ENCODE measurements around the gene TAS2R60.
"Not testable (repeated sequence)": the region's sequence is repeated elsewhere in the genome, so short reads cannot be mapped to it uniquely, and the experiment has no call there.

The TAS2R60 gene

DNA sequence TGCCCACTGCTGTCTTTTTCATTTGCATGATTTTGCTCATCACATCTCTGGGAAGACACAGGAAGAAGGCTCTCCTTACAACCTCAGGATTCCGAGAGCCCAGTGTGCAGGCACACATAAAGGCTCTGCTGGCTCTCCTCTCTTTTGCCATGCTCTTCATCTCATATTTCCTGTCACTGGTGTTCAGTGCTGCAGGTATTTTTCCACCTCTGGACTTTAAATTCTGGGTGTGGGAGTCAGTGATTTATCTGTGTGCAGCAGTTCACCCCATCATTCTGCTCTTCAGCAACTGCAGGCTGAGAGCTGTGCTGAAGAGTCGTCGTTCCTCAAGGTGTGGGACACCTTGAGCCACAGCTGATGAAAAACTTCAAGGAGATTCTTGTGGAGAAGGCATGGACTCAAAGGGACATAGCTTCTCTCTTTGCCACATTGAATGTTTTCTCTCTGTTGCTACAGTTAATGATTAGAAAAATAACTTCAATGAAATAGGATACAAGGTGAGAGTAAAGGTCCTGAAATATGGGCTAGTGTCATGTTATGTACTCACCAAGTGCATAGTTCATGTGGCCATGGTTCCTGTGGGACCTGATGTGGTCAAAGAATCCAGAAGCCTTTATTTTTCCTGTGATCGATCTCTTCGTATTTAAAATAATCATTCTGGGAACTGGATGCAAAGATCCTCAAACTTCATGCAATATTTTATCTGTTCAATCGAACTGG lies 970 bp downstream of the TAS2R60 start:
- no peak for DNase-seq

DNA sequence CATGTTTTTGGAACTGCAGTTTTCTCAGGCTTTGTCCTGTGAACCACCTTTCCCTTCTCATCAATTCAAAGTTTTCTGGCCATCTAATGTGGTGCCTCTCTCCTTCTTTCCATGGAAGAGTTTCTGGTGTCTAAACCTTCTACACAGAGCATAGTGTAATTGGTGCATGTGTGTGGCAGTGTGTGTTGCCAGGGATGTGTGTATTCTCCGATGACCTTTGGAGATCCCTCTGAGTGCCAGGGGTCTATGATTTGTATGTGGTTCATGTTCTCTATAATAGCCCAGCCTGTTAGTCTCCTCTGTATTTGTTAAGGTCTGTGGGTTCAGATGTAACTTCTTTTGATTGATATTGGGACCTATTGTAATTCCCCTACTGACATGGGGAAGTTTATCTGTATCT lies 1.5 kb downstream of the TAS2R60 start:
- no peak for DNase-seq

DNA sequence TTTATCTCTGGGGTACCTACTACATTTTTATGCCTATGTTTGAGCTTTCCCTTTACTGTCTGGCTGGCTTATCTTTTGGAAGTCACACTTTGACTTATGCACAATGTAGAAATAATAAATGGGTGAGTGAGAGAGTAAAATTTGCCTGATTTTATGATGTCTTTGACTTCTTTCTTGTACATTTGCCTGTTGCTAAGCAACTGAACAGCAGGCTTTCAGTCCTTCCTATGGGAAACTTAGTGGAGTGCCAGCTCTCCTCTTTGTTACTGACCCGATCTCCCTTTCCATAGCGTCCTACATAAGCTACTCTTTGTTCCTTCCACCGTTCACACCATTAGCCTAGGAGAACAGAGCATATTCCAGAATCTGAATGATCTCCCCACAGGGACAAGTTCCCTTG lies 4.2 kb downstream of the TAS2R60 start:
- no peak for DNase-seq

DNA sequence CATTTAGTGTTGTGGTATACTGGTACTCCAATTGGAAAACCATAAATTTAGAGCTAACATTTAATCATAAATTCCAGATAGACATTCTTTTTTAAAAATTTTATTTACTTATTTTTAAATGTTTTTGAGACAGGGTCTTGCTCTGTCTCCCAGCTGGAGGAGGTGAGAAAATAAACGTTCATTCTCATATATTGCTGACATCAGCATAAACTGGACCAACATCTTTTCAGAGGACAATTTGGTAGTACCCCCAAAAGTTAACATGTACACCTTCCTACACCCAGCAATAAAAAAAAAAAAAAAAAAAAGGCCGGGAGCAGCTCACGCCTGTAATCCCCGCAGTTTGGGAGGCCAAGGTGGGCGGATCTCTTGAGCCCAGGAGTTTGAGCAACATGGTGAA lies 5.2 kb downstream of the TAS2R60 start:
- no peak for DNase-seq

DNA sequence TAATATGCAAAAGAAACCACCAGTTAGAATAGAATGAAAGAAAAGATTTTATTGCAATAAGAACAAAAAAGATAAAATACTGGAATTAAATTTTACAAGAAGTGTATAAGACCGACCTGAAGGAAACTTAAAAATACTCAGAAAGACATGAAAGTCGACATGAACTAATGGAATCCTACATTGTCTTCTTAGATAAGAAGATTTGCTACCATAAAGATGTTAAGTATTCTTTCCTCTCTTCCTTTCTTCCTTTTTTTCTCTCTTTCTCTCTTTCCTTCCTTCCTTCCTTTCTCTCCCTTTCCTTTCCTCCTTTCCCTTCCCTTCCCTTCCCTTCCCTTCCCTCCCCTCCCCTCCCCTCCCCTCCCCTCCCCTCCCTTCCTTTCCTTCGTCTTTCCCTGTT lies 6.5 kb downstream of the TAS2R60 start:
- no peak for DNase-seq

DNA sequence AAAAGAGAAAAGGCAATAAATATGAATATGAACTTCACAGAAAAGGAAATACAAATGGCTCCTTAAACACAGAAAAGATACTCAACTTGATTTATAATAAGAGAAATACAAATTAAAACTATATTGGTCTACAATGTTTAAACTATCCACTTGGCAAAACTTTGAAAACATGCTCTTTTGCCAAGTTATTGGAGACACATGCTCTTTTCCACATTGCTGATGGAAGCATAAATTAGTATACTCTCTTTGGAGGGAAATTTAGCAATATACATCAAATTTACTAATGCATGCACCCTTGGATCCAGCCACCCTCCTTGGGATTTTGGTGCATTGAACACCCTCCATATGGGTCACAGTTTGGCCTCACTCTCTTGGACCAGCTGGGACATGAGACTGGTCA lies 7.9 kb downstream of the TAS2R60 start:
- DNase-seq, result no peak

DNA sequence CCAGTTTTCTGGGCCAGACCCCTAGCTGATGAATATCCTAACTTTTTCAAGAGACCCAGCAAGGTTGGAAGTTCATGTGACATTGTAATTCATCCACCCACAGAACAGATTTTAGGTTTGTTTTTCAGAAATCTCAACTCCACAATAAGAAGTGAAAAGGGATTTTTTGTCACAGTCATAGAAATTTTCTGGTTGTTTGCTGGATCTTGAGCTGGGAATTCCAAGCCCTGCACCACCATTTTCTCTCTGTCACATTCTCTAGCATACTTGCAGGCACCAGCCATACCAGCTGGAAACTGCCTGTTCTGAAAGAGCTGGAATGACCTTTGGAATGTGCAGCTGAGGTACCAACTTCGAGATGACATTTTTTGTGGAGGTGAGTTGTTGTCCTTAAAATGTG lies 8.5 kb downstream of the TAS2R60 start:
- no peak for DNase-seq

DNA sequence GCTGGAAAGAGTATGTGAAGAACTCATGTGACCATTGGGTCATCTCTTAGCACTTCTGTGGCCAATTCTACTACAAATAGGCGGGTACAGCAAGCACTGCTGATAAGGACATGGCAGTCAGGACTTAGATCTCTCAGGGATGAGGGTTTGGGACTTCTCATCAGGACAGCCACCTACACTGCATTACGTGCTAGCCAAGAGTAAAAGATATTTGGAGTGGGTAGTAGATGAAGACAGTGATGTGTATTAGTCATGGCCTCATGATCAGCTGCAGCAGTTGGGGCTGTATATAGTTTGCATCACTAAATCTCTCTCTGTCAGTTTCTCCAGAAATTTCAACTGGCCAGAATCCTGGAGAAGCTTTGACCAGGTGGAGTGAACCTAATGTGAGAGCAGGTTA lies 9.2 kb downstream of the TAS2R60 start:
- DNase-seq, result no peak

DNA sequence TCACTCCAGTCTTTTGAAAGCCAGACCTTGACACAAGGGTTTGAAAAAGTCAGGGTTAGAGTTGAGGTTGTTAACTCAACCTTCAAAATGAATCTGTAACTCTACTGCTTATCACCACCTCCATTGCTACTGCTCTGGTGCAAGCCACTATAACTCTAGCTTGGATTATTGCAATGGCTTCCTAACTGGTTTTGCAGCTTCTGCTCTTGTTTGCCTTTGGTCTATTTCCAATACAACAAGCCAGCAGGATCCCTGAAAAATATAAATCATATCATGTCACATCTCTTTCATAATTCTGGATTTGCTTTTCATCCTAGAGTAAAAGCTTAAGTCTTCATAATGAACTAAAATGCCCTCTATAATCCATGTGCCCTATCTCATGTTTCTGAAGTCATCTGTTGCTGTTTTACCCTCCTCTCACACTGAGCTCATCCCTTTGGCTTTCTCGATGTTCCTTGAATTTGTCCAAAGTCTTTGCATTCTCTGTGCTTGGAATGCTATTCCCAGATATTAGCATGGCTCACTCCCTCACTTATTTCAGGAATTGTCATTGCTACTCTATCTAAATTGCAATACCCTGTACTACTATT lies 10.9 kb downstream of the TAS2R60 start:
- no peak for DNase-seq

DNA sequence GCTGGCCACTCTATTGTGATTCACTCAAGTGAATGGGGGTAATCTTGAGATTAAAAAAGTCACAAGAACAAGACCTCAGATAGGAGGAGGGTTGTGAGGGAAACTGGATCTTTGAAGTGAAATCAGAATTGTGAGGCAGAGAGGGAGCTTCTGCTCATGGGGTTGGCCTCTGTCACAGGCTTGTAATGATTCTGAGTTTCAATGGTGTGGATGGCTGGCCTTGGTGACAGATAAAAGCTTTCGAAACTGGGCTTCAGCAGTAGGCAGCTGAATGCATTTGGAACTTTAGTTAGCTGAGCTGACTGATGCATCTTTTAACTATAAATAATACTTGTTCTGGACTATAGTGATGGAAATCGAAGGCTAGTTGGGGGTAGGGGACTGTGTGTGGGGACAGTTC lies 12.2 kb downstream of the TAS2R60 start:
- no peak for DNase-seq

DNA sequence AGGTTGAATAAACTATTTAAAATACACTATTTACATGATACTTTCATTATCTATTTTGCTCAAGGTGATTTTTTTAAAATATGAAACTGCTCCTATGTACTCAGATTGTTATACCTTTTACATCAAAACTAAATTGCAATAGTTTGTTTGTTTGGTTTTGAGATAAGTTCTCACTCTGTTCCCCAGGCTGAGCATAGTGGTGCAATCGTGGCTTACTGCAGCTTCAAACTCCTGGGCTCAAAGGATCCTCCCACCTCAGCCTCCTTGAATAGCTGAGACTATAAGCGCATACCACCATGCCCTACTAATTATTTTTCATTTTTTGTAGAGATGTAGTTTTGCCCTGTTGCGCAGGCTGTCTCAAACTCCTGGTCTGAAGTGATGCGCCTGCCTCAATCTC lies 12.7 kb downstream of the TAS2R60 start:
- no peak for DNase-seq

DNA sequence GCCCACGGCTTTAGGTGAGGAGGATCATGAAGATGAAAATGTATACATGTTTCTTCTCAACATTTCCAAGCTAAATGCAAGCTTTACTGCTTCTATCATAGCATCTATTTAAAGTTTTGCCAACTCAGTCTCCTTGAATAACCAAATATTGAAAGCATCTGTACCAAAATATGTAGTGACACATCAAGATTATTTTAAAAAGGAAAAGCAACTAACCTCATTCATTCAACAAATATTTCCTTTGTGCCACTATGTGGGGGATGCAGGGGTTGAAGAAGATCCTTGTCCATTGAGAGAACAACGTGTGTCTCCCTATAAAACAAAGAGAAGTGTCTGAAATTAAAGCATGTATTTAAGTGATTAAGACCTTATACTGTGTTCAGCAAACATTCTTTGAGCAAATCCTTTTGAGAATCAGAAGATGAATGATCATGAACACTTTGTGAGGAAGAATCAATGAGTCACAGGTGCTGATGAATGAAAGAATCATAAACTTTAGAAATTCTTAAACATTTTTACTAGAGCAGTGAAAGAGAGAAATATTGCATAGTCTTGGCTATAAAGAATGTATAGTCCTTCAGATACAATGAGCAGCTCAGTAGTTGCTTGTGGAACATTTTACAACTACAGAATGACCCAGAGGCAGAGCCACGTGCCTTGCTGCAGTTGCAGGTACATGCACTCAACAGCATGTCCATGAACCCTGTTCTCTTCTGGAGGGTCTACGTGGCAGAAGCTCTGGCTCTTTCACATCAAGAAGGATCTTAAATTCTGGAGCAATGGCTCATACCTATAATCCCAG lies 13.9 kb downstream of the TAS2R60 start:
- no peak for DNase-seq

DNA sequence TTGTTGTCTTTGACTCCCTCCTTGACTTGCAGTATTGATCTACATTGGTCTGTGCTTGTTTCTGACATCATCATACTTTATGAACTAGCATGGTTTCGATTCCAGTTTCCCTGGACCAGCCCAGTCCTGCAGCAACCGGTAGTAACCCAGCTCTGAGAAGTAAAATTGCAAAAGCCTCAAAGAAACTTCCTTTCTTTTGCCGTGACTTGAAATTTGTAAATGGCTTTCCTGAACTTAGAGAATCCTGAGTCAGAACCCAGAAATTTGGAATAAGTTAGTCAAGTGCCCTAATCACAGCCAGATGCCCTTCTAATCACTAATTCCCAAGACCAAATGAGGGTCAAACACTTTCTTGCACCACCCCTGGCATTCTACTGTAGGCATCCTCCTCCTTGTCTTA lies 15.0 kb downstream of the TAS2R60 start:
- DNase-seq, result peak; percentile 2

DNA sequence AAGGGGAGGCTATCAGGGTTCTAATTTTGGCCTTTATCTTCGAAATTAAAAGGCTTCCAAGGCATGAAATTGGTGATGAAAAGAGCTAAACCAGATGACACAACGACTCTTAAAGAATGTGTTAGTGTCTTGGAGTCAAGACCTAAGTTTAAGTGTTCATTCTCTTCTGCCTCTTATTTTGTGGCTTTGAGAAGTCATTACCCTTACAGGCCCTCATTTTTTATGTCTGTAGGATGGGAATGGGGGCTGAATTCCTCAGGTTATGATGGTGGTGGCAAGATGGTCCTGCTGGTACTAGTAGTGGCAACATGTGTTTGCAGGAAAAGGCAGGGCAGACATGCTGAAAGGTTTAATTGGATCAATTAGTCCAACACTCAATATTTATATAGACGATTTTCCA lies 15.4 kb downstream of the TAS2R60 start:
- no peak for DNase-seq

DNA sequence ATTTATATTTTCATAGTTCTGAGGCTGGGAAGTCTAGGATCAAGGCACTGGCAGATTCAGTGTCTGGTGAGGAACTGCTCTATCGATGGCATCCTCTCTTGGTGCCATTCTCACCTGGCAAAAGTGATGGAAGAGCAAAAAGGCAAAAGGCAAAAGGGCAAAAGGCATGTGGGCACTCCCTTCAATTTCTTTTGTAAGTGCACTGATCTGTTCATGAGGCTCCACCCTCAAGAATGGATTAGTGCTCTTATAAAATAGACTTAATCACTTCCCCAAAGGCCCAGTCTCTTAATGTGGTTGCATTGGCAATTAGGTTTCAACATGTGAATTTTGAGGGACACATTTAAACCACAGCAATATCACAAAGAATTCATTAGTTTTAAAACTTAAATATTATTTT lies 16.1 kb downstream of the TAS2R60 start:
- no peak for DNase-seq

DNA sequence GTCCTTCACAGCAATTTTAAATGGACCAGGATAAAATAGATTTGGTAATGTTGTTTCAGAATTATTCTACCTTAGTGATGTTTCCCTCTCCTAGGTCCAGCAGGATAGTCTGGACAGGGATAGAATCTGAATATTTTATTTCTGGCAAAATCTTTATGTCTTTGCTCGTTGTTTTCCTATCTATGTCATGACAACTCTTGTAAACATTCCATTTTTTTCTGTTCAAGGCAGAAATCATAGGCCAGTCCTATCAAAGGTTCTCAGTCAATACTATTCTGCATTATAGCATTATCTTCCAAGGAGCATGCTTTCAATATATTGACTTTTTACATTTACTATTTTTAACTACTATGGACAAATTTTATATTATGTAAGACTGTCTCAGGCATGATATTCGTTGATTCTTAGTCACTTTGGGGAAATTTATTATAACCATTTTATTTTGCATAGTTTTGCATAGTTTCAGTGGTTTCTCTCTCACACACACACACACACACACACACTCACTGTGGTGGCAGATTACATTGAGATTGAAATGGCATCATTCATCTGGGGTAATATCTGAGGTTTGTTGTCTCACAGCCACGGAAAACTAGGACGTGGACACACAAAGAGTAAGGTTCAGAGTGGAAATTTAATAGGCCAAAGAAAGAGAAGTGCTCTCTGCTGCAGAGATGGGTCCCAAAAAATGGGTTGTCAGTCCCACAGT lies 17.2 kb downstream of the TAS2R60 start:
- DNase-seq, result no peak

DNA sequence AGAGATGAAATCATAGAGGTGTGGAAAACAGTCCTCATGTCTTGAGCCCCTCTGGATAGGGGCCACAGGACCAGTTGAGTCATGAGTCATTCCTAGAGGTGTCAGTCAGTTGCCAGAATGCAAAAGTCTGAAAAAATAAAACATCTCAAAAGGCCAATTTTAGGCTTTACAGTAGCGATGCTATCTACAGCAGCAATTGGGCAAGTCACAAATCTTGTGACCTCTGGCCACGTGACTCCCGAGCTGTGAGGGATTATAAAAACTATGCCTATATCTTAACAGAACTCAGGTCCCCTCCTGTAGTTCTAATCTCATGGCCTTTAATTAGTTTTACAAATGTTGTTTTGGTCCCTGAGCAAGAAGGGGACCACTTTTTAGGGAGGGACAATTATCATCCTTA lies 18.8 kb downstream of the TAS2R60 start:
- no peak for DNase-seq

DNA sequence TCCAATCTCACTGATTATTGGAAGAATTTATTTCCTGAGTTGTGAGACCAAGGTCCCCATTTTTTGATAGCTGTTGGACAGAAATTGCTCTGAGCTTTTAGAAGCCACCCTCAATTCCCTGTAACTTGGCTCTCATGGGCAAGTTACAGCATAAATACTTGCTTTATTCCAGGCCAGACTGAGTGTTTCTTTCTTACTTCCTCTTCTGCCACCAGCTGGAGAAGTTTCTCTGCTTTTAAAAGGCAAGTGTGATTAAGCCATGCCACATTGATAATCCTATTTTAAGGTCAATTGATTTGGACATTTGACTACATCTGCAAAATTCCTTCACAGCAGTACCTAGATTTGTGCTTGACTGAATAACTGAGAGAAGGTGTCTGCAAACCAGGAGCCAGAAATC lies 20.3 kb downstream of the TAS2R60 start:
- DNase-seq, result no peak

DNA sequence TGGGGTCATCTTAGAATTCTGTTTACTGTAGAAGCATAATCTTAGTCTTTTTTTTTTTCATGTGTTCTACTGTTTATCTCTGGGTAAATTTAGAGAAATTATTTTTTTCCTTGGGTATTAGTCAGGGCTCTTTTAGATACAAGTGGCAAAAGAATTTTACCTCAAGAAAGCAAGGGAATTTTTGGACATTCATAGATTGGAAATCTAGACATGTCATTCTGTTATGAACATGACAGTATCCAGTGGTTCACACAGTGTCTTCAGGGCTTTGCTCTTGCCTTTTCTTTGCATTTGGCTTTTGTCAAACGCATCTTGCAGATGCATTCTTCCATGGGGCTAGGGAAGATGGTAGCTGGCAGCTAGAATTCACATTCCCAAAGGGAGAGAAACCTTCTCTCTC lies 20.7 kb downstream of the TAS2R60 start:
- DNase-seq, result no peak

DNA sequence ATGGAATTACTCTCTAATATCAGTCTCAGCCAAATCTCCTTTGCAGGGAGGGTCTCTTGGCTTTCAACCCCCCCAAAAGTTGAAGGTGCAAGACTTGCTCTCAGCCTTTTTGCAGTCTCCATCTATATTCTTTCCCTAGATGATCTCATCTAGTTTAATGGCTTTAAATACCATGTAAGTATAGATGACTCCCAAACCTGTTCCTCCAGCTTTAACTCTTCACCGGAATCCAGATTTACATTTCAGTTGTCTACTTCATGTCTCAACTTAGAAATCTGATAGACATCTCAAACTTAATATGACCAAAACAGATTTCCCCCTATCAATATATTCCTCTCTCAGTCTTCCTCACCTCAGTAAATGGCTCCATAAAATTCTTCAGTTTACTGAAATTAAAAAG lies 24.5 kb downstream of the TAS2R60 start:
- DNase-seq, result no peak

DNA sequence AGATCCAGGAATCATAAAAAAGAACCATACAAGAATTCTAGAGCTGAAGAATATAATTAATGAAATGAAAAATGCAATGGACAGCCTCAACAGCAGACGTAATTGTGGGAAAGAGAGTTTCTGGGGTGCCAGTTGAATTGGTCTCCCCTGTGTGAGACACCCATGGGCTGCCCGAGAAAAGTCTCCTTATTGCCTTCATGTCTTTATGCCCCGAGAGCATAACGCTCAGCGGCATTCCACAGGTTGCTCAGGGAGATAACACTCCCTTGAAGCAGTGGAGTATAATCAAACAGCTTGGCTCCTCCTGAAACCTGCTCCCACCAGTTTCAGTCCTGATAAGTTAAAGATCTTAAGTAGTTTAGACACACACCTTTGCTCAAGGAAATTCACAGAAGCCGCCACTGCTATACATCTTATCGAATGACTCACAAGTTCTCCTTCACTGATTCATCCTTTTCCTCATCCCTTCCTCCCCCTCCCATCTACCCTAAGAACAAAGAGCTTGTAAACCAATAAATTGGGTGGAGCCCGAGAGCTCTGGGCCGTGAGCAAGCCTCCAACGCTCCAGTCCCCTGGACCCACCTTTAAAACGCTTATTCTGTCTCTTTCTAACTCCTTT lies 28.9 kb downstream of the TAS2R60 start:
- not testable (repeated sequence) for DNase-seq

DNA sequence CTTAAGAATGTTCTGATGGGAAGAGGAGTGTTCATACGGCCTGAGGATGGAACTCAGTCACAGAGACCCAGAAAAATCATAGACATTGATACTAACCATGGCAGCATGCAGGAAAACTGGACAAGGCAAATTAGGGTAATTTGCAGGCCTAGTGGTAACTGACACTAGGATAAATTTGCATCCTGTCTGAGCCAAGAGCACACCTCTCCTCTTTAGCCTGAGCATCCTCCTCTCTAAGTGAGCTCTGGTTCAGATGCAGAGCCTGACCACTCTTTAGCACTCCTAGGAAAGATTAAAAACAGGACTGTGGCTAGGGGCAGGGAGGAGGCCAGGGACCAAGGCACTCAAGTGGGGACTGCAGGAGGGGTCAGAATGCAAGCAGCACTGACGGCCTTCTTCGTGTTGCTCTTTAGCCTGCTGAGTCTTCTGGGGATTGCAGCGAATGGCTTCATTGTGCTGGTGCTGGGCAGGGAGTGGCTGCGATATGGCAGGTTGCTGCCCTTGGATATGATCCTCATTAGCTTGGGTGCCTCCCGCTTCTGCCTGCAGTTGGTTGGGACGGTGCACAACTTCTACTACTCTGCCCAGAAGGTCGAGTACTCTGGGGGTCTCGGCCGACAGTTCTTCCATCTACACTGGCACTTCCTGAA lies 34.4 kb downstream of the TAS2R60 start, which contains the start of gene TAS2R41:
Gene TAS2R41 (plus strand): TSS at position 373 of the 650 bp plus-strand sequence. CDS start 0 bp downstream, at position 373.
- DNase-seq, result no peak

Data from SIG-M5 (cell line).